Astrocyte (in vitro differentiated cells and primary cell): ENCODE measurements around the gene LIN52.

Experiments used
- EZH2 ChIP-seq: IDR thresholded peaks from 2 replicates; pipeline ENCODE4 v1.6.1; 2012; ENCODE audit warnings: mild to moderate bottlenecking, low read length, inconsistent platforms; ENCODE audit not compliant: insufficient read depth
- TF ChIP-seq, protein P1 (sequence below): IDR thresholded peaks from 2 replicates; pipeline ENCODE4 v1.5.1; 2011; ENCODE audit warnings: low read depth, mild to moderate bottlenecking, inconsistent platforms, low read length, moderate library complexity; ENCODE audit not compliant: insufficient read depth

- TF ChIP-seq, protein P1, sequence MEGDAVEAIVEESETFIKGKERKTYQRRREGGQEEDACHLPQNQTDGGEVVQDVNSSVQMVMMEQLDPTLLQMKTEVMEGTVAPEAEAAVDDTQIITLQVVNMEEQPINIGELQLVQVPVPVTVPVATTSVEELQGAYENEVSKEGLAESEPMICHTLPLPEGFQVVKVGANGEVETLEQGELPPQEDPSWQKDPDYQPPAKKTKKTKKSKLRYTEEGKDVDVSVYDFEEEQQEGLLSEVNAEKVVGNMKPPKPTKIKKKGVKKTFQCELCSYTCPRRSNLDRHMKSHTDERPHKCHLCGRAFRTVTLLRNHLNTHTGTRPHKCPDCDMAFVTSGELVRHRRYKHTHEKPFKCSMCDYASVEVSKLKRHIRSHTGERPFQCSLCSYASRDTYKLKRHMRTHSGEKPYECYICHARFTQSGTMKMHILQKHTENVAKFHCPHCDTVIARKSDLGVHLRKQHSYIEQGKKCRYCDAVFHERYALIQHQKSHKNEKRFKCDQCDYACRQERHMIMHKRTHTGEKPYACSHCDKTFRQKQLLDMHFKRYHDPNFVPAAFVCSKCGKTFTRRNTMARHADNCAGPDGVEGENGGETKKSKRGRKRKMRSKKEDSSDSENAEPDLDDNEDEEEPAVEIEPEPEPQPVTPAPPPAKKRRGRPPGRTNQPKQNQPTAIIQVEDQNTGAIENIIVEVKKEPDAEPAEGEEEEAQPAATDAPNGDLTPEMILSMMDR = no peak
- TF ChIP-seq EZH2 = no peak
Measured at GRCh38 chr14:74042296-74042695, 42.5 kb upstream of the LIN52 start.
